ENCODE measurements around the gene NCKAP5.

Gene NCKAP5

GRCh38 chr2:132941296-132942020, 626.8 kb downstream of the NCKAP5 start:
- in situ Hi-C loops (cut with HindIII; ENCODE audit: low pct_unique_long_range_greater_than_20kb, low sequenced_read_pairs), result no loop called here
- no peak for TF ChIP-seq JUND (IDR thresholded peaks at IDR 0.05; ENCODE audit: low read depth)
- DNase-seq (ENCODE audit: low read depth in 1 of 2, low spot score in 1 of 2), result no peak

DNA sequence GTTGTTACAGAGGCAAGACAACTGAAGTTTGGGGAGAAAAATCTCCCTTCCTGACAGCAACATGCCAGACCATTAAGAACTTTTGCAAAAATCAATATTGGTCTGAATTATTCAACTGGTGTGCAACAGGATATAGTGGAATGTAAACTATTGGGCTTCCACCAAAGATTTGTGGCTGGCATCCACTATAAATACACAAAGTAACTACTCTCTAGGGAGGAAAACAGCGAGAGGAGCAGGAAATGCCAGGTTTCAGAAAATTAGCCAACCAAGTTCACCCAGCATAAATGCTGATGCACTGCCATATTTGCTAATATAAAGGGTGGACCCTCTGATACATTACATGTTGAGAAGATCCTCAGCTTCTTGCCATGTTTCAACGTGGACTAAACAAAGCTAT, 630.6 kb downstream of the NCKAP5 start:
- no peak for DNase-seq (ENCODE audit: low read depth in 1 of 2, low spot score in 1 of 2)
- in situ Hi-C loops (cut with HindIII; ENCODE audit: low pct_unique_long_range_greater_than_20kb, low sequenced_read_pairs), result no loop called here
- no peak for TF ChIP-seq JUND (IDR thresholded peaks at IDR 0.05; ENCODE audit: low read depth)

- no peak for DNase-seq (ENCODE audit: low read depth in 1 of 2, low spot score in 1 of 2)
- TF ChIP-seq JUND (IDR thresholded peaks at IDR 0.05; ENCODE audit: low read depth), result no peak
- in situ Hi-C loops (cut with HindIII; ENCODE audit: low pct_unique_long_range_greater_than_20kb, low sequenced_read_pairs), result no loop called here
Observed at GRCh38 chr2:132936791-132937190, 631.5 kb downstream of the NCKAP5 start.

GRCh38 chr2:132936261-132936660, 632.0 kb downstream of the NCKAP5 start:
- TF ChIP-seq JUND (IDR thresholded peaks at IDR 0.05; ENCODE audit: low read depth), result no peak
- in situ Hi-C loops (cut with HindIII; ENCODE audit: low pct_unique_long_range_greater_than_20kb, low sequenced_read_pairs), result no loop called here
- no peak for DNase-seq (ENCODE audit: low read depth in 1 of 2, low spot score in 1 of 2)

DNA sequence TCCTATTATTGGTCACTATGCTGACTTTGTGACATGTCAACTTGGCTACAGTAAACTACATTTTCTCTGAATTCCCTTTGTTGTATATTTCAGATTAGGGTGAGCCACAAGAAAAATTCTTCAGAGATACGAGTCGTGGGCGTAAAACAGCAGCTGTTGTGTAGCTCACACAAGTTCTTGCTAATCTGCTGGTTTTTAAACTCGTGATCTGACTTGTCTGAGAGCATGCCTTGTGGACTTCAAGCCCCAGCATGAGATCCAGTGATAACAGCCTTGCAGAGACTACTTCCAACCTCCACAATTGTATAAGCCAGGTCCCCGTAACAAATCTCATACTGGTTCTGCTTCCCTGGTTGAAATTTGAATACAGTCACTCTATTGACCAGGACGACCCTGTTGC, 638.5 kb downstream of the NCKAP5 start:
- no peak for DNase-seq (ENCODE audit: low read depth in 1 of 2, low spot score in 1 of 2)

GRCh38 chr2:132923787-132924186, 644.5 kb downstream of the NCKAP5 start:
- in situ Hi-C loops (cut with HindIII; ENCODE audit: low pct_unique_long_range_greater_than_20kb, low sequenced_read_pairs), result no loop called here
- no peak for TF ChIP-seq JUND (IDR thresholded peaks at IDR 0.05; ENCODE audit: low read depth)
- no peak for DNase-seq (ENCODE audit: low read depth in 1 of 2, low spot score in 1 of 2)

More for the DNA sequence above, 638.5 kb downstream of the NCKAP5 start:
- in situ Hi-C loops (cut with HindIII; ENCODE audit: low pct_unique_long_range_greater_than_20kb, low sequenced_read_pairs), result no loop called here
- TF ChIP-seq JUND (IDR thresholded peaks at IDR 0.05; ENCODE audit: low read depth), result no peak

- TF ChIP-seq JUND (IDR thresholded peaks at IDR 0.05; ENCODE audit: low read depth), result no peak
- DNase-seq (ENCODE audit: low read depth in 1 of 2, low spot score in 1 of 2), result no peak
- in situ Hi-C loops (cut with HindIII; ENCODE audit: low pct_unique_long_range_greater_than_20kb, low sequenced_read_pairs), result no loop called here
Observed at GRCh38 chr2:132915812-132916549, 652.3 kb downstream of the NCKAP5 start.

GRCh38 chr2:132911726-132912724, 656.2 kb downstream of the NCKAP5 start:
- peak in 1 of 2 experiments; percentile 5 for DNase-seq (ENCODE audit: low read depth in 1 of 2, low spot score in 1 of 2)
- no peak for TF ChIP-seq JUND (IDR thresholded peaks at IDR 0.05; ENCODE audit: low read depth)
- in situ Hi-C loops (cut with HindIII; ENCODE audit: low pct_unique_long_range_greater_than_20kb, low sequenced_read_pairs), result no loop called here

GRCh38 chr2:132910432-132910831, 657.8 kb downstream of the NCKAP5 start:
- TF ChIP-seq JUND (IDR thresholded peaks at IDR 0.05; ENCODE audit: low read depth), result no peak
- DNase-seq (ENCODE audit: low read depth in 1 of 2, low spot score in 1 of 2), result no peak
- in situ Hi-C loops (cut with HindIII; ENCODE audit: low pct_unique_long_range_greater_than_20kb, low sequenced_read_pairs), result no loop called here

DNA sequence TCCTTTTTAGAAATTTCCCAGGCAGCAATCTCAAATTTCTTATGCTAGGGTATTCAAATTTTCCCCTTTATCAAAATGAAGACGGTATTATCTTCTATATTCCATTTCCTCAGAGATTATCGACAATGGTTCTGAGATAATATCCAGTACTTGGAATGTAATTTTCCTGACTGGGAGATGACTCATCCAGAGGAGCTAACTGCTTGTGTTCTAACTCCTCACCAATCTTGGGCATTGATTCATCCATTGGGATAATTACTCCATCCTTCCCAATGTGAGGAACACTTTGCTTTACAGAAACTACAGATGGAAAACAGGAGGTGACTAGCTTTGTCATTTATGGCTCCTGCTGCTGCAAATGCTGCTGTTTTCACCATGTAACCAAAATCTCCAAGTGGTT, 658.8 kb downstream of the NCKAP5 start:
- no peak for DNase-seq (ENCODE audit: low read depth in 1 of 2, low spot score in 1 of 2)
- TF ChIP-seq JUND (IDR thresholded peaks at IDR 0.05; ENCODE audit: low read depth), result no peak
- in situ Hi-C loops (cut with HindIII; ENCODE audit: low pct_unique_long_range_greater_than_20kb, low sequenced_read_pairs), result no loop called here

- DNase-seq (ENCODE audit: low read depth in 1 of 2, low spot score in 1 of 2), result no peak
- in situ Hi-C loops (cut with HindIII; ENCODE audit: low pct_unique_long_range_greater_than_20kb, low sequenced_read_pairs), result no loop called here
- no peak for TF ChIP-seq JUND (IDR thresholded peaks at IDR 0.05; ENCODE audit: low read depth)
Observed at GRCh38 chr2:132904142-132904842, 664.0 kb downstream of the NCKAP5 start.

GRCh38 chr2:132902626-132903025, 665.6 kb downstream of the NCKAP5 start:
- in situ Hi-C loops (cut with HindIII; ENCODE audit: low pct_unique_long_range_greater_than_20kb, low sequenced_read_pairs), result no loop called here
- DNase-seq (ENCODE audit: low read depth in 1 of 2, low spot score in 1 of 2), result no peak
- TF ChIP-seq JUND (IDR thresholded peaks at IDR 0.05; ENCODE audit: low read depth), result no peak
